Measurements from ENCODE around the gene E2F6. TPM values are rescaled to one million over a fixed set of nuclear protein-coding genes. Genes with fewer than 3 reads are reported as not detected.

Gene E2F6
- polyA plus RNA-seq, 3 donors: 21.5 to 24.4 (median 23.3) TPM

DNA sequence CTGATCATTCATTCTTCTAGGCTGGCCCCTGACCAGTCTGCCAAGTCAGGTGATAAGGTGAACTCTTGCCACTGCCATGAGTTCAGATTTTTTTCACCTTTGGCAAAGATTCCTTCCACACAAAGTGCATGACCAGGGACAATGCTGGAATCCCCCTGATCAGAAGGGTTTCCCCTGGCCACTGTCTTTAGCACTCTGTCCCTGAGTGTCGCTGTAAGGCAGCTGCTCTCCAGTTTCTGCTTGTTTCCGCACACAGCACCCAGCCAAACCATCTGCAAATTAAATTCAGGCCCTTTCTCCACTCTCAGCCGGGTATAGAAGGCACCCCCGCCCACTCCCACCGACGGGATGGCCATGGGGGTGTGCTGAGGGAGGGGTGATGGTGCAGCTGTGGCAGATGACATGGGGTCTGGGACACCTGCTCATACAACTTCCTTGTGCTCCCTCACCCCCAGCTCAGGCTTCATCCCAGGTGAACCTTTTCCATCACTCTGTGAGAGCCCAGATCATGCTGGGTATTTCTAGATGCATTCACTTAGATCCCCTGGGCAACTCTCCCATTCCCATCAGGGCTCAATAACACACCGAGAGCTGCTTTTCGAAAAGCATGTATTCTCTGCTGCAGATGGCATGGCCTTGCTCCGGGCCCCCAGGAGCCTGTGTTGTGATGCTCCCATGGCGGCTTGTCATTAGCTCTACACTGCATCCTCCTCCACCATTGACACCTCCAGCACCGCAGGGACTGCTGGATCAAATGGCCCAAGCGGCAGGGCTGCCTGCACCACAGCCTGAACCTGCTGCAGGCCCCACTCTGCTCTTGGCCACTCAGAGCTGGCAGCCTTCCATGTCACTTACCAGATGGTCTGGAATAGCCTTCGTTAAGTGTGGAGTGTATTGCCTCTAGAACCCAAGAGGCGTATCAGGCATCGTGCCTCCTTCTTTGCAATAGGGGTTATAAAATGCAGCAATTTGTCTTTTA lies 69.2 kb downstream of the E2F6 start:
- DNase-seq (ENCODE audit: low read depth in 3 of 3, low spot score in 2 of 3): no peak

DNA sequence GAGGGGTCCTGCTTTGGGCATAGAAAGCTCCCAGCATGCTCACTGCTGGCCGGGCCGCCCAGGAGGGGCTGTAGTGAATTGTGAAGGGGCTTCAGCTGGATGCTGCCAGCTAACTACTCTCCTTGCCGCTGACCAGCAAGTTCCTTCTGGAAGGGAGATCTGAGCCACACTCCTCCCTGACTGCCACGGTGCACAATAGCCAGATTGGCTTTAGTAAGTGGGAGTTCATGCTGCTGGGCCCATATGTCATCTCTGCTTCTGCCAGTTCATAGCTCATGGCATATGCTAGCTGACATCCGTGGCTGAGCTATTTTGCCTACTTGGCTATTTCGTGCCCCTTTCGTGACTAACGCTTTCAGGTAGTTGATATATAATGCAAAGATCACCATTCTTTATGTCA lies 69.9 kb downstream of the E2F6 start:
- DNase-seq (ENCODE audit: low read depth in 3 of 3, low spot score in 2 of 3): no peak

DNA sequence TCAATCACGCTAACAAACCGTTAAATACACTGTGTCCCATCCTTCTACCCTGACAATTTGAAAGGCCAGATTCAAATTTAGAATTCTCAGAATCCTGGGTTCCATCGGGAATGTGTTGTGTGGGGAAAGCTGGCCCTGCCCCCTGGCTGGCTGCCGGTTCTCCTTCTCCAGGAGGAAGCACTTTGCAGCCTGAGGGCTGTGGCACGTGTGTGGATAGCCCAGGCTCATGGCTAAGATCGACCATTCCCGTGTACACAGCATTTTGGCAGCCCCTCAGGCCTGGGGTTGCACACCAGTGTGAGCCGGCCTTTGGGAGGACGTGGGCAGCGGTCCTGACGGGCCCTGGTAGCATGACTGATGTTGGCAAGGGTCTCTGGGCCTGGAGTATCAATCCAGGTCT lies 70.6 kb downstream of the E2F6 start:
- no peak for DNase-seq (ENCODE audit: low read depth in 3 of 3, low spot score in 2 of 3)

Other genes with a start within 250 kb of the E2F6 start
- gene ROCK2, start 121.5 kb downstream of the E2F6 start, polyA plus RNA-seq (ENCODE audit: insufficient read length in 3 of 3): 10 to 100 TPM; 39.1 to 44.1 (median 42.1) TPM
- gene GREB1, start 67.9 kb upstream of the E2F6 start, polyA plus RNA-seq (ENCODE audit: insufficient read length in 3 of 3): 10 to 100 TPM; 10.8 to 11.0 (median 10.8) TPM
- gene NTSR2, start 204.0 kb upstream of the E2F6 start, polyA plus RNA-seq (ENCODE audit: insufficient read length in 3 of 3): not detected